SHP77 treated with DMSO at 0.1 percent for 48 hours (cell line): ENCODE data around the gene TMEM52.
"Not testable (repeated sequence)": the region's sequence is repeated elsewhere in the genome, so short reads cannot be mapped to it uniquely, and the experiment has no call there.

Experiments used
- DNase-seq: peaks from one replicate; lab custom pipeline; 2025; lab: John Stamatoyannopoulos, UW

The TMEM52 gene

GRCh38 chr1:1893997-1894353, 25.1 kb downstream of the TMEM52 start:
- DNase-seq, result no peak

- DNase-seq, result no peak
Measured at GRCh38 chr1:1893291-1893985, 25.6 kb downstream of the TMEM52 start.

GRCh38 chr1:1892763-1893120, 26.3 kb downstream of the TMEM52 start:
- DNase-seq, result no peak

- no peak for DNase-seq
Measured at GRCh38 chr1:1892079-1892762, 26.9 kb downstream of the TMEM52 start.

- DNase-seq, result peak; percentile 28
Measured at GRCh38 chr1:1891349-1892078, 27.6 kb downstream of the TMEM52 start.

GRCh38 chr1:1890506-1891348, 28.4 kb downstream of the TMEM52 start, which contains the start of gene GNB1:
Gene GNB1 (minus strand): TSS chr1:1891087. CDS start chr1:1825453, 65,634 bp downstream.
- DNase-seq, result peak; percentile 42

GRCh38 chr1:1889847-1890505, 29.1 kb downstream of the TMEM52 start:
- no peak for DNase-seq

GRCh38 chr1:1889090-1889750, 29.9 kb downstream of the TMEM52 start:
- DNase-seq, result no peak

- DNase-seq, result not testable (repeated sequence)
Measured at GRCh38 chr1:1883890-1884289, 35.2 kb downstream of the TMEM52 start.

- no peak for DNase-seq
Measured at GRCh38 chr1:1883092-1883873, 35.8 kb downstream of the TMEM52 start.

GRCh38 chr1:1881727-1882126, 37.4 kb downstream of the TMEM52 start:
- no peak for DNase-seq

- no peak for DNase-seq
Measured at GRCh38 chr1:1880617-1881312, 38.3 kb downstream of the TMEM52 start.

GRCh38 chr1:1879942-1880341, 39.1 kb downstream of the TMEM52 start:
- DNase-seq, result no peak

- no peak for DNase-seq
Measured at GRCh38 chr1:1877865-1878436, 41.1 kb downstream of the TMEM52 start.

- DNase-seq, result no peak
Measured at GRCh38 chr1:1876335-1876930, 42.6 kb downstream of the TMEM52 start.

GRCh38 chr1:1875932-1876331, 43.1 kb downstream of the TMEM52 start:
- DNase-seq, result no peak

GRCh38 chr1:1874901-1875300, 44.2 kb downstream of the TMEM52 start:
- no peak for DNase-seq

- DNase-seq, result no peak
Measured at GRCh38 chr1:1873186-1873585, 45.9 kb downstream of the TMEM52 start.
